HG03571 (cell line): ENCODE results near the gene UBA3.

Source experiments
- ATAC-seq: cut with Tn5 transposase; IDR thresholded peaks from one replicate; pipeline ENCODE4 v1.9.1; 2021; ENCODE audit not compliant: unreplicated experiment

Gene UBA3

GRCh38 chr3:69102384-69102783 lies 22.2 kb upstream of the UBA3 start:
- ATAC-seq, result no peak

GRCh38 chr3:69099576-69099975 lies 19.4 kb upstream of the UBA3 start:
- no peak for ATAC-seq

- ATAC-seq, result no peak
Observed at GRCh38 chr3:69097407-69098086, 17.4 kb upstream of the UBA3 start.

- ATAC-seq, result no peak
Observed at GRCh38 chr3:69096299-69096698, 16.1 kb upstream of the UBA3 start.

- no peak for ATAC-seq
Observed at GRCh38 chr3:69095636-69096035, 15.5 kb upstream of the UBA3 start.

- ATAC-seq, result no peak
Observed at GRCh38 chr3:69094467-69095205, 14.5 kb upstream of the UBA3 start.

GRCh38 chr3:69092030-69092516 lies 11.9 kb upstream of the UBA3 start:
- ATAC-seq, result peak; percentile 64

- ATAC-seq, result no peak
Observed at GRCh38 chr3:69091389-69092029, 11.3 kb upstream of the UBA3 start.

GRCh38 chr3:69090021-69090420 lies 9.9 kb upstream of the UBA3 start:
- no peak for ATAC-seq

GRCh38 chr3:69088063-69088462 lies 7.9 kb upstream of the UBA3 start:
- ATAC-seq, result peak; percentile 30

GRCh38 chr3:69087030-69087791 lies 7.0 kb upstream of the UBA3 start:
- no peak for ATAC-seq

- no peak for ATAC-seq
Observed at GRCh38 chr3:69085833-69086722, 5.9 kb upstream of the UBA3 start.

- ATAC-seq, result no peak
Observed at GRCh38 chr3:69085168-69085832, 5.1 kb upstream of the UBA3 start.

GRCh38 chr3:69084326-69085167 lies 4.4 kb upstream of the UBA3 start, which contains the start of gene ARL6IP5:
TSS of gene ARL6IP5 (plus strand) at chr3:69084937. CDS start at chr3:69085048, 111 bp downstream.
- peak; percentile 47 for ATAC-seq

GRCh38 chr3:69082805-69083204 lies 2.6 kb upstream of the UBA3 start:
- peak; percentile 63 for ATAC-seq

- ATAC-seq, result no peak
Observed at GRCh38 chr3:69082361-69082760, 2.2 kb upstream of the UBA3 start.

- no peak for ATAC-seq
Observed at GRCh38 chr3:69081583-69082262, 1.6 kb upstream of the UBA3 start.
